PFSK-1 (cell line): ENCODE results near the gene AOPEP.

Experiments
- POLR2AphosphoS5 ChIP-seq: IDR thresholded peaks from 2 replicates; pipeline ENCODE4 v1.6.1; 2012; ENCODE audit warnings: low read depth, mild to moderate bottlenecking, control low read depth, low read length, moderate library complexity
- SIN3A ChIP-seq: IDR thresholded peaks from 2 replicates; pipeline ENCODE4 v1.6.1; 2012; ENCODE audit warnings: mild to moderate bottlenecking, low read length, moderate library complexity, borderline replicate concordance; ENCODE audit not compliant: insufficient read depth

DNA sequence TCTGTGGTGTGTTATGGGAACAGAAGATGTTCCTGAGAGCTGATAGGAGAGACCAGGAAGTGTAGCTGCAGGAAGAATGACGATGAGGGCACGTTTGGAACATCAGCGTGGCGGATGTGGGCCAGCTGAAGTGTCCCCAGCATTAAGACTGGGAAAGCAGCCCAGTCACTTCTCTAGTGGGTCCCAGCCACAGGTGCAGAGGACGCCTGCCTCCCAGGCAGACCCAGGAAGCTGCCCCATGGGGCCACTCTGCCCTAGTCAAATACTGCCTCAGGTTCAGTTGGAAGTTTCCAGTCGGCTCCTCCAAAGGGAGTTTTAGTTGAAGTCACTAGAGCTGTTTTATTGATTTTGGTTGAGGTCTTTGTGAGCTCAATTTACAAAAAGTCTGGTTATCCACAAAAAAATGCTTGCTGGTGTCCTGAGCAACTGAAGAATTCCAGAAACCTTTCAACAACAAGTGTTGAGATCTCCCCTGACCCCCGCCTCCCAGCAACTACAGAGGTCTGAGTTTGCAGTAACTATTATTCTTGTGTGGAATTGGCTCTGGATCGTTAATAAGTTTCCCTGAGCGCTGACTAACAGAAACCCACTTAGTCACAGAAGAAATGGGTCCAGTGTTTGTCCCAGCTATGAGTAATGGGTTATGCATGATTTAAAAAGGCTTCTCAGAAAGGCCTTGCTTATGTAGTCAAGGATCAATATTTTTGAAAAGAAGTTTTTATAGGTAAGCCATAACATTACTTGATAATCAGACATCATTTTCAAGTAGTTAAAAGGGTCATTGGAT lies 296.9 kb downstream of the AOPEP start:
- TF ChIP-seq POLR2AphosphoS5 (no peak), SIN3A (no peak)
